Stimulated activated CD4-positive, alpha-beta T cell treated with anti-CD3 and anti-CD28 coated beads, Interleukin-15, amount 100 ng/mL, for 1 hour (primary cell): ENCODE measurements around the gene LSM14B.

ENCODE experiments used
- DNase-seq, 2 donors: peaks; one replicate each; pipeline ENCODE4 v3.0.0-alpha.2; 2020; ENCODE audit warnings: low read depth in 1 of 2, low spot score in 1 of 2

The LSM14B gene

DNA sequence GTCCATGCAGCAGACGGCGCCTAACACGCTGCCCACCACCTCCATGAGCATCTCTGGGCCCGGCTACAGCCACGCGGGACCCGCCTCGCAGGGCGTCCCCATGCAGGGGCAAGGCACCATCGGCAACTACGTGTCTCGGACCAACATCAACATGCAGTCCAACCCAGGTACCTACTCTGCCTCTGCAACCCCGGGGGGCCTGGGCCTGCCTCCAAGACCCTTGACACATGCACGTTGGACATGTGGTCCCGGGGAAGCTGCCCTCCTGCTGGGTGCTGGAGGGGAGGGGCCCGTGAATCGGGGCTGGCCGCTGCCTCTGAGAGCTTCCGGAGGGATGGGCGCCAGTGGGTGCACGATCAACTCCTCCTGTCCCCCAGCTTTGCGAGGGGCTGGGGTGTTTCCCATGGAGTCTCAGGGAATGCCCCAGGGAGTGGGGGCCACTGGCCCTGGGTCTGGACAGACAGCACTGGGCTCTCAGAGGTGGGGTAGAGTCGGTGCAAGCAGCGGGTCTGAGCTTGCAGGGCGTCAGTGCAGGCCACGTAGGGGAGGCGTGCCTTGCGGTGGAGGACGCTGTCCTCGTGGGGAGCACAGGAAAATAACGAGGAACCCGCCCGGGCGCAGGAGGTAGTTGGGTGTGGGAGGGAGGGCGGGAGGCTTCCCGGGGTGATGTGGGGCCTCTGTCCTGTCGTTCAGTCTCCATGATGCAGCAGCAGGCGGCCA is 40.6 kb downstream of the LSM14B start:
- no peak for DNase-seq

DNA sequence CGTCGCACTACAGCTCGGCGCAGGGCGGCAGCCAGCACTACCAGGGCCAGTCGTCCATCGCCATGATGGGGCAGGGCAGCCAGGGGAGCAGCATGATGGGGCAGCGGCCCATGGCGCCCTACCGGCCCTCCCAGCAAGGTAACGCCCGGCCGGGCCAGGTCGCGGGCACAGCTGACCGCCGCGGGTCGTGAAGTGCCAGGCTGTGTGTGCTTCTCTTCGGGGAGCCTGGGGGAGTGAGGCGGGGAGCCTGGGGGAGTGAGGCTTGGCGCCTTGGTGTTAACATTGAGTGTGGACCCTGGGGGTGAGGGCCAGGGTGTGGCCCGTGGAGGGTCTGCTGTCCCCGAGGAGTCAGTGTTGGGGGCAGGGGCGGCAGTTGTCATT is 41.2 kb downstream of the LSM14B start:
- no peak for DNase-seq

DNA sequence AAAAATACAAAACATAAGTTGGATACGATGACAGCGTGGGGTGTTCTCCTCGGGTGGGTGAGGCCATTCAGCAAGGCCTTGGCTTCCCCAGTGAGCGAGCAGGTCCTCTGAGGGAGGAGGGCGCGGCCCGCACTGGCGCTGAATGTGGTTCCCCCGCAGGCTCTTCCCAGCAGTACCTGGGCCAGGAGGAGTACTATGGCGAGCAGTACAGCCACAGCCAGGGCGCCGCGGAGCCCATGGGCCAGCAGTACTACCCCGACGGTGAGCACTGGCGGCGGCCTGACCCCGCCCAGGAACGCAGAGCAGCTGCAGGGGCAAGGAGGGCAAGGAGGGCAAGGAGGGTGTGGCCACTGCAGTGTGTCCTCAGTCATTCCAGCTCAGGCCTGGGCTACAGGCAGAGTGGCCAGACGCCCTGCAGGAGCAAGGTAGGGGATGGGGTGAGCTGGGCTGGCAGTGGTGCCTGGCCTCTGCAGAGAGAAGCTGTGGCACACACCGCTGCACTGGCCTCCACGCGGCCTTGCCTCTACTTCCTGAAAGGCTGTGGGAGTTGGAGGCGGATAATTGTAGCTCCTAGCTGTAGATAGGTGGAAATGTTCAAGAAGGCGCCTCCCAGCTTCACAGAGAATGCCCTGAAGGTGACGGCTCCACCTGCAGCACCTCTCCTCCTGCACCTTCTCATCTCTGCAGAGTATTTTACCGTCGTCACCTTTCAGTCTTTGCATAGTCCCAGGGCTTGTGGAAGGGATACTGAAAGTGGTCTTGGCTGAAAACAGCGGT is 41.9 kb downstream of the LSM14B start:
- no peak for DNase-seq

DNA sequence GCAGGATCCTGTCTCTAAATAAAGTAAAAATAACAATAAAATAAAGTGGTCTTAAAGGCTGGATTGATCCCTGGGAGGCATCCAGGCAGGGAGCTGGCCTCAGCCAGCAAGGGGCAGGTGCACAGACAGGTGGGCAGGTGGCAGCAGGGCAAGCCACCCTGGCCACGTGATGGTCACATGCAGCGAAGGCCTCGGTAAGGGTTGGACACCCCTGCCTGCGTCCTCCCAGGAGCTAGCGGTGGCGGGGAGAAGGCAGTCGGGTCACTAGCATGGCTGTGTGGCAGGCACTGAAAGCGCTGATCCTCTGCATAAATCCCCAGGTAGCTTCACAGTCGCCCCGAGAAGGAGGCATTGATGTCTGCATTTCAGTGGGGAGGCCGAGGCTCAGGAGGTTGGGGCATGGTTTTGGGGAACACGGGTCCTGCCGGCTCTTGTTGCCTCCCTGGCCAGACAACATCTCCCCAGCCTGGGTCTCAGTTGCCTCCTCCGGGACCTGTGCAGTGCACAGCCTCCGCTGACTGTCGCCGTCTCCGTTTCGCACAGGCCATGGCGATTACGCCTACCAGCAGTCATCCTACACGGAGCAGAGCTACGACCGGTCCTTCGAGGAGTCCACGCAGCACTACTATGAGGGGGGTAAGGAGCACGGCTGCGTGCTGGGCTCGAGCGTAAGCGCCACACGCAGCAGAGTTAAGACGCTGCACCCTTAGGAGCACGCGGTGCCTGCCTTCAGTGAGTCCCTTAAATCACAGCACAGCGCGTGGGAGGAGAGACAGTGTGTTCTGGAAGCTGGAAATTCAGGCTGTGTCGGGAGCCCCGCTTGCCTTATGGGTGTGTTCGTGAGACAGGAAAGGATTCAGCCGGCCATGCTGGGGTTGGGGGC is 42.8 kb downstream of the LSM14B start:
- no peak for DNase-seq

DNA sequence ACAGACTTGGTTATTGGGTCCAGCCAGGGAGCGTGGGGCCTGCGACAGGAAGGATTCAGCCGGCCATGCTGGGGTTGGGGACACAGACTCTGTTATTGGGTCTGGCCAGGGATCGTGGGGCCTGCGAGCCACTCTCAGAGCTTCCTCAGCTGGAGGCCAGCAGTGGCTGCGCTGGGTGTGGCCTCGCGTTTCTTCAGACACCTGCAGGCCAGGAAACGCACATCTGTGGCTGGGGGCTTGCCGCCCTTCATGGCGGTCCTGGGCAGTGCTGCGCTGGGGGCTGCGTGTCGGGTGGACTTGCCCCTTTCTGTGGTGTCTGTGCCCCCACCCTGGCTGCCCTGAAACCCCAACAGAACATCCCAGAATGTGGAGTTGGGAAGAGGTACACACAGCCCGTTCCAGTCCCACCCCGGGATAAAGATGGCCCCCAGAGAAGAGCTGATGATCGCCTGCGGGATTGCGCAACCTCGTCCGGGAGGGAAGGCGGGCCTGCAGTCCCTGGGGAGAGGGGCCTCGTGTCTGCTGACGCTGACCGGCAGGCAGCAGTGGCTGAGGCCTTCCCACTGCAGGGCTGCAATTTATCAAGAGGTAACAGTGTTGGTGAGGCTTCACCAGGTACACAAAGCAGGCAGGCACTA is 43.6 kb downstream of the LSM14B start:
- DNase-seq = no peak

DNA sequence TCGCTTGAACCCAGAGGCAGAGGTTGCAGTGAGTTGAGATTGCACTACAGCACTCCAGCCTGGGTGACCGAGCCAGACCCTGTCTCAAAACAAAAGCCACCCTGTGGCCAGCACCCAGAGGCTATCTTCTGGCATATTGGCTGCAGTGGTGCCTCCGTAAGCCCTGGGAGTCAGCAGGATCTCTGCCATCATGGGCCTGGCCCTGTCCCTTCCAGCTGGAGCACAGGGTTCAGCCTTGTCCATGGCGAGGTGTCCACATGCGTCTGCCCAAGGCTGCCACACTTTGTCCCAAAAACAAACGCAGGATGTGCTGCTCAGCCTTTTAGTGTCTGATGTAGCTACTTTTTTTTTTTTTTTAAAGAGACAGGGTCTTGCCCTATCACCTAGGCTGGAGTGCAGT is 45.2 kb downstream of the LSM14B start:
- no peak for DNase-seq

DNA sequence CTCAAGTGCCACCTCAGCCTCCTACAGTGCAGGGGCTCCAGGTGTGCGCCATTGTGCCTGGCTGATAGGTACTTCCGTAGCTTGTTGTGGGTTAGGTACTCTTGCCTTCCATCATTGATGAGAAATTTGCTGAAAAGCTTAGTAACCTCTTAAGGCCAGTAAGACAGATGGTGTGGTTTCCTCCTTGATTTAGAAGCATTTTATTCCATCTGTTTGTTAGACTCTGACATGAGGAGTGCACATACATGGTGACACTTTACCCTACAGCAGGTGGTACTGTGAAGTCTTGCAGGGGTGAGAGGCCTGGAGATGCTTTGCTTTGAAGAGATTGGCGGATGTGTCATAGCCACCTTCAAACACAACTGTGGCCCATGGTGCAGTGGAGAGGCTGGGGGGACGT is 45.8 kb downstream of the LSM14B start:
- DNase-seq = no peak

DNA sequence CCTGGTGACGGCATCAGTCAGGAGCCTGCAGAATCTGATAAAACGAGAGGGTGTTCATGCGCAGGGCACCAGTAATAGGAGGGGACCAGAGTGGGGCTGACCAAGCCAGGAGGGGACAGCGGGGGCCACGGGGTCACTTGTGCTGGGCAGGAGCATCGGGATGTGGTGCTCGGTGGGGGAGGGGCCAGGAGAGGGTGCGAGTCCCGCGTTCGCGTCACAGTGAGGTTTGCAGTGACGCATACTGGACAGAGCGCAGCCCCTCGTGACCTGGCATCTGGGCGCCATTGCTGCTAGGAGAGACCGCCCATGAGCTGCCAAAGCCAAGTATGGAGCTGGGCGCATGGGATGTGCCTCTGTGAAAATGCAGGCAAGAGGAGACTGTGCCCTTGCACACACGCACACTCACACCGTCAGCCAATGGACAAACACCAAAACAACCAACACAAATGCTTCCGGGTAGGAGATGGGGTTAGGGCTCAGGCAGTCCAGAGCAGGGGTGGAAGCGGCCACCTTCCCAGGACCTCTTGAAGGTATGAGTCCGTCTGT is 46.7 kb downstream of the LSM14B start:
- no peak for DNase-seq

DNA sequence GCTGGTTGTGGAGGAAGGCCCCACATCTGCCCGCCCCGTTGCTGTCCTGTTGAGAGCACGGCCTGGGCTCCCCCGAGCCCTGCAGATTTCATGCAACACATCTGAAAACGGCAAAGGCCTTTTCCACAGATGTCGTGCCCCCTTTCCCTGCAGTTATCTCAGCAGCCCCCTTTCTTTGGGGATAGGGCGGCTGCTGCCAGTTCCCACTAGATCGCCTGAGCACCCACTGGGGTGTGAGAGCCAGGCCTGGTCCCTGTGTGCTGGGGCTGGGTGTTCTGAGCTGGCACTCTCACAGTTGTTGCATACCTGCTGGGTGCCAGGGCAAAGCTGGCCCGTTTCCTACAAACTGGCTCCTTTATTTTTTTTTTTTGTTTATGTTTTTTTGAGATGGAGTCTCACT is 48.3 kb downstream of the LSM14B start:
- no peak for DNase-seq

DNA sequence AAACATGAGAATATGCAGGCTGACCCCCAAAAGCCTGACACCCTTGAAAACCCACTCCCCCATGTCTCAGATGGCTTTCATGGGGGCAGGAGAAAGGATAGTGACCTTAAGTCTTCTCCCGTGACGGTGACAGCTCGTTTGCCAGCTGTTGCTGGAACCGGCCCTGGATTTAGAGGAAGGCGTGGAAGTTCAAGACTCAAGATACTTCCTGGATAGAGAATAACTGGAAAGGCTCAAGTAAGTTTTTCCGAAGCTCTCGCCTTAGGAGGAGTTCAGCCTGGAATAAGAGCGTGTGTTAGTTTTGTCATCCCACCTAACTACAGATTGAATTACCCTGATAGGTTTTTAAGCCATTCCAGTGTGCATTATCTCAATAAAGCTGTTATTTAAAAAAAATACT is 49.0 kb downstream of the LSM14B start:
- DNase-seq = no peak

DNA sequence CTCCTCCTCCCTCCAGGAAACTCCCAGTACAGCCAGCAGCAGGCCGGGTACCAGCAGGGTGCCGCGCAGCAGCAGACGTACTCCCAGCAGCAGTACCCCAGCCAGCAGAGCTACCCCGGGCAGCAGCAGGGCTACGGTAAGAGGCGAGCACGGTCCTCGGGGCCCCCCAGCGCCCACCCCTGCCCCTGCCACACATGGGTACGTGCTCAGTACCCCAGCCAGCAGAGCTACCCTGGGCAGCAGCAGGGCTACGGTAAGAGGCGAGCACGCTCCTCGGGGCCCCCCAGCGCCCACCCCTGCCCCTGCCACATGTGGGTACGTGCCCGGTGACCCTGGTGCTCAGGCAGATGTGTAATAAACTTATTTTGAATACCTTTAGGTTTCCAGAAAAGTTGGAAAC is 50.4 kb downstream of the LSM14B start:
- no peak for DNase-seq

DNA sequence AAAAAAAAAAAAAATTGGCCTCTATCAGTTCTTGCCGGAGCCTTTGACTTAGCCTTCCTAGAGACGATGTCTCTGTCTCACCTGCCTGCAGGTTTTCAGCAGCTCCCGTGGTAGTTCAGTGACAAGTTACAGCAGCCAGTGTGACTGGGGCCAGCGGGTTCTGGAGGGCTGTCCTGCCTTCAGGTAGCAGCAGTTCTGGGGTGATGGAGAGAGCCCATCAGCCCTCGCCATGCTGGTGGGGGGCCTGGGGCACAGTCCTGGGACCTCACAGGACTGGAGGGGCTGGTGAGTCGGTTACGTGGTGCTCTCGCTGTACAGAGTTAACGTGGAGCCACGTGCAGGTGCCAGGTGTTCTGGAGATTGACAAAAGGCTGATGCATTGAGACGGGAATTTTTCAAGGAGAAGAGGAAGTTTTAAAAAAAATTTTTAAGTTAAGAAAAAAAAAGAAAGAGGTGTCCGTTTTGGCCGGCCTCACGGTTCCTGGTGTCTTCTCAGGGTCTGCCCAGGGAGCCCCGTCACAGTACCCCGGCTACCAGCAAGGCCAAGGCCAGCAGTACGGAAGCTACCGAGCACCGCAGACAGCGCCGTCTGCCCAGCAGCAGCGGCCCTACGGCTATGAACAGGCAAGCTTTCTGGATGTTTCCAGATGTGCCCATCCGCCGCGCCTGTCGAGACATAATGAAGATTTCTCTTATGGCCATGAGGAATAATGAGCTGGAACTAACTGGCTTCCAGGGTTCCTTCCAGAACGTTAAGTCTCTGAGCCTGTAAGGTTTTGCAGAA is 51.9 kb downstream of the LSM14B start:
- no peak for DNase-seq

DNA sequence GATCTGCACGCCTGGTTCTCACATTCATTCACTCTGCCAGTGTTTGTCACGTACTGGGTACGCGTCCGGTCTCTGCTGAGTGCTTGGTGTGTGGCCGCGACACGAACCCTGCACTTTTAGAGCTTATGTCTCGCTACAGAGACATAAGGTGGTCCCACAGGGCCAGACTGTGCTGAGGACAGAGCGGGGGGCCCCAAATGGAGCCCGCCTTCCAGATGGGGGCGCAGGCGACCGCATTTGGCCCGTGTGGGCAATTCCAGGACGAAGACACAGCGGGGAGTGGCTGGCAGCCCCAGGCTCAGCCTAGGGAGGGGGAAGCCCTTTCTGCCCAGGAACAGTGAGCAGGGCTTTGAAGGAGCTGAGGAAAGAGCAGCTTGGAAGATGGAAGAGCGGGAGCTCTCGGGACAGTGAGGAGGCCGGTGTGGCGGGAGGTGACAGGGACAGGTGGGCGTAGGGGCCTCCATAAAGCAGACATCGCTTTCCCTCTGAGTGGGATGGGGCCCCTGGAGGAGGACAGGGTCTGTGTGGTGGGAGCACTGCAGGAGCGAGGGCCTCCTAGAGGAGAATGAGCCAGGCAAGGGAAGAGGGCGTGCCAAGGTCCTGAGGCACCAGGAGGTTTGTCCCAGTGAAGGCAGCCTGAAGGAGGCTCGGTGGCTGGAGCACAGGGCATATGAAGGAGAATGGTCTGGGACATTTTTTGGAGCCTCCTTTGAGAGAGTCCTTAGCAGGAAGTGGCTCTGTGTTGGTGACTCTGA is 52.8 kb downstream of the LSM14B start:
- DNase-seq = no peak

DNA sequence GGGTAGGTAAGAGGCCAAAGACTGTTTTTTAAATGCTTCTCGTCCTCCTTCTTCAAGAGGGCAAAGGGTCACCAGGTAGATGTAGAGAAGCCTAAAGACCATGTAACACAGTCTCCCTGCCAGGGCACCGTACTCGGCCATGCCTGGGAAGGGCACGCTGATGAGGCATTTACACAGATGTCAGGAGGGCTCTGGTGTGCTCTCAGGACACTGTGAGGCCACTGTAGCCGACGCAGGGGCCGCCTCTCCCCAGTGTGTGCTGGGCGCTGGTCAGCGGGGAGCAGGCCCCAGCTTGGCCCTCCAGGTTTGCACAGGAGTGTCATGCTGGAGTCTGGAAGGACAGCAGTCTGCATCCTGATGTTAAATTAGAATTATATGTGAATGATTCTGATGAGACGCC is 53.4 kb downstream of the LSM14B start:
- DNase-seq = no peak

DNA sequence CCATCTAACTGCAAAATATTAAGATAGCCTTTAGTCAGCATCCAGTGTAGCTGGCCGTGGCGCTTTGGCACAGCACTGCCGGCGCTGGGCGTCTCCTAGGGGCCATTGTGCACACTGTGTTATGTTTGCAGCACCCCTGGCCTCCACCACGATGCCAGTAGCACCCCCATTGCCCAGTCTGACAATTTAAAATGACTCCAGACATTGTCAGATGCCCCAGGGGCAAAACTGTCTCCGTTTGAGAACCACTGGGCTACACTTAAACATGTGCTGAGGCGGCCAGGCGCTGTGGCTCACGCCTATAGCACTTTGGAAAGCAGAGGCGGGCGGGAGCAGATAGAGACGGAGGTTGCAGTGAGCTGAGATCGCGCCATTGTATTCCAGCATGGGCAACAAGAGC is 54.6 kb downstream of the LSM14B start:
- DNase-seq = no peak

DNA sequence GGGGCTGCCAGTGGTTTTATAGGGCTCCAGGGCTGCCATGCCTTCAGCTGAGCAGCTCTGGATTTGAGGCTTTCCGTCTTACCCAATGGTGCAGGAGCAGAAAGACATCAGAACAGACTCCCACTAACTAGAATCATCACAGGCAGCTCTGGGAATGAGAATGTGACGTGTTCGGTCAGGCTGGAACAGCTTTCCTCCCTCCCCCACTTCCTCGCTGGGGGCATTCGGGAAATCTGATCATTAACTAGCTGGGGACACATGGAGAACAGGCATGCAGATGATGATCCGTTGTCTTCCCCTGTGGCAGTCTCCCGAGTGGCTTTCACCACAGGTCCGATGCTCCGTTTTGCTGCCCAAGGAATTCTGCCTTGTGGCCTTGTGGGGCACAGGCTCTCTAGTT is 55.0 kb downstream of the LSM14B start:
- no peak for DNase-seq

DNA sequence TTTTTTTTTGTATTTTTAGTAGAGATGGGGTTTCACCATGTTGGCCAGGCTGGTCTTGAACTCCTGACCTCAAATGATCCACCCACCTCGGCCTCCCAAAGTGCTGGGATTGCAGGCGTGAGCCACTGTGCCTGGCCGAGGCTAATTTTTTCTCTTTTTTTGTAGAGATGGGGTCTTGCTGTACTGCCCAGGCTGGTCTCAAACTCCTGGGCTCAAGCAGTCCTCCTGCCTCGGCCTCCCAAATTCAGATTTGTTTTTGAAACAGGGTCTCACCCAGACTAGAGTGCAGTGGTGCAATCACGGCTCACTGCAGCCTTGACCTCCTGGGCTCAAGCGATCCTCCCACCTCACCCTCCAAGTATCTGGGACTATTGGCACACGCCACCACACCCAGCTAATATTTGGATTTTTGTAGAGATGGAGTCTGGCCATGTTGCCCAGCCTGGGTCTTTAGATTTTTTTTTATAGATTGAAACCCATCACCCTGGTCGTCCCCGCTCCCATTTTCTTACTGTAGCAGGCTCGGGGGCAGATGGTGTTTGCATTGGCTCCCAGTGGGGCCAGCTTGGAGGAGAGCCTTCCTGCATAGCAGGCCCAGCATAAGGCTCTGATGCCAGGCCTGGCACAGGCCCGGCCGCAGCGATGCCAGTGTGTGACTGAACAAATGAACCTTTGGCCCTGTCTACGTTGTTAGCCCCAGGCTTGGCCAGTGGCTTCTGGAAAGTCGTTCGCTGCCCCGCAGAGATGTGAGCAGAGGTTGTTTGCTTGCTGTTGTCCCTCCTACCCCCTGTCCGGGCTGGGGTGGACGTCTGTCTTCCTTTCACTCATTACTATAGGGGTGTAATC is 56.3 kb downstream of the LSM14B start:
- DNase-seq = no peak

DNA sequence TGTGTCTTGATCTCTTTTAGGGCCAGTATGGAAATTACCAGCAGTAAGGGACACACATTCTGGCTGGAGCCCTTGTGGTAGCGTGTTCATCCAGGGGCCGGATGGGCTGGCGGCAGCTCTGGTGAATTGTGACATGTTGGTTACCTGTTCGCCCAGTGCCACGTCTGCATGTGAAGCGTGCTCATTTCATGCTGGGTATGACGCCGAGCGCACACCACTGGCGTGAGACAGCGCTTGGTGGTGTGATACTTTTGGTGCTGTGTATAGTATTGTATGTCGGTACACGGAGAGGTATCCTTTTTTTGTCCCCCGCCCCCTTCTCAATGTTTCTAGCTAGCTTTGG is 56.9 kb downstream of the LSM14B start:
- no peak for DNase-seq

DNA sequence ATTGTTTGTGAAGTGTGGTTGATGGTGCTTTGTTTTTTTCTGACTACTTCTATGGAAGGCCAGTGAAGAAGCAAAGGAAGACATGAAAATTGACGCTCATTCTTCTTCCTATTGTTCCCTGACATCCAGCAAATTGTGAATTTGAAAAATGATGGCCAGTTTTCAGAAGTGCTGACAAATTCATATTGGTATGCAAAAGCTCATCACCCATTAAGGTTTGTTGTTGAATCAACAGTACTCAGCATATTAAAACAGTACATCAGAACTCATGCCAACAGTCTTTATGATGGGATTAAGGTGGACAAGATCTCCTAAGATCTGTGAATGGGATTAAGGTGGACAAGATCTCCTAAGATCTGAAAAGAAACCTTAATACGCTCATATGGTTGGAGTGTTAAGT is 59.5 kb downstream of the LSM14B start:
- DNase-seq = no peak
